ENCODE measurements around the gene ARVCF. TPM values are rescaled to one million over a fixed set of nuclear protein-coding genes. Genes with fewer than 3 reads are reported as not detected.

The ARVCF gene
- total and polyA plus RNA-seq, 9 of the 15 experiments (the other 6 are each of a cell fraction or from before 2014, with no cell fraction given) = 0.03 to 97.4 (median 15.6) TPM

GRCh38 chr22:19986410-19987341 lies 29.9 kb downstream of the ARVCF start (continued):
- no peak for TF ChIP-seq CTCFL (IDR thresholded peaks at IDR 0.05; ENCODE audit: borderline replicate concordance, insufficient read depth, low read depth, low read length, poor library complexity, severe bottlenecking)
- no peak for TF ChIP-seq XRCC5 (IDR thresholded peaks at IDR 0.05; ENCODE audit: low read depth, low read length)
- TF ChIP-seq NCOA2 (IDR thresholded peaks at IDR 0.05; ENCODE audit: partially characterized antibody in 2 of 2) = no peak
- no peak for TF ChIP-seq SPI1 (IDR thresholded peaks at IDR 0.05; ENCODE audit: borderline replicate concordance, low read depth, low read length)
- TF ChIP-seq ZNF518B (CRISPR knock-in tag; IDR thresholded peaks at IDR 0.05) = no peak
- TF ChIP-seq HOMEZ (CRISPR knock-in tag; IDR thresholded peaks at IDR 0.05) = peak; percentile 39; the same call in 1 of the 2 replicates
- TF ChIP-seq SMARCA5 (IDR thresholded peaks at IDR 0.05) = no peak
- no peak for TF ChIP-seq ZNF41 (CRISPR knock-in tag; conservative IDR thresholded peaks at IDR 0.05)
- no peak for TF ChIP-seq ZNF408 (CRISPR knock-in tag; IDR thresholded peaks at IDR 0.05; ENCODE audit: low read depth)
- peak; percentile 98 for TF ChIP-seq ZBTB7A (IDR thresholded peaks at IDR 0.05; ENCODE audit: borderline replicate concordance, control insufficient read depth, low read depth, low read length)
- no peak for TF ChIP-seq NR2C1 (IDR thresholded peaks at IDR 0.05)
- no peak for TF ChIP-seq NR2C1 (tag; IDR thresholded peaks at IDR 0.05)
- no peak for TF ChIP-seq HSF4 (CRISPR knock-in tag; IDR thresholded peaks at IDR 0.05; ENCODE audit: borderline replicate concordance)
- TF ChIP-seq BRF1 (IDR thresholded peaks at IDR 0.05; ENCODE audit: borderline replicate concordance, extremely low read depth, insufficient read length) = no peak
- TF ChIP-seq THAP7 (CRISPR knock-in tag; IDR thresholded peaks at IDR 0.05) = peak; percentile 64; the same call in 1 of the 2 replicates
- no peak for TF ChIP-seq ELK1 (CRISPR knock-in tag; IDR thresholded peaks at IDR 0.05)
- TF ChIP-seq MTA2 (IDR thresholded peaks at IDR 0.05; ENCODE audit: low read depth) = no peak

Data from K562 (cell line).